DND-41 (cell line): ENCODE results near the gene SLC39A2.
A peak's percentile ranks its signal among the peaks of the same experiment; 100 is the strongest.

Experiments used
- ATAC-seq: fragments of 200-7000 bp; cut with Tn5 transposase; 3 replicates; pipeline ENCODE4 v1.9.1; 2021; ENCODE audit warnings: low read depth; ENCODE audit not compliant: insufficient read depth
- DNase-seq: peaks from one replicate; pipeline ENCODE4 v3.0.0-alpha.2; 2020
- H2AFZ ChIP-seq: 2 replicates; pipeline ENCODE4 v1.6.0; 2012; ENCODE audit warnings: low read depth, low read length
- H3K27ac ChIP-seq: 2 replicates; pipeline ENCODE4 v1.5.1; 2012; ENCODE audit warnings: low read length, inconsistent platforms
- H3K27me3 ChIP-seq: fragments of 200-600 bp; sonication (generic); 2 replicates; pipeline ENCODE4 v1.6.0; 2012; ENCODE audit warnings: low read length, mild to moderate bottlenecking, inconsistent platforms; ENCODE audit not compliant: insufficient read depth, poor library complexity
- H3K36me3 ChIP-seq: 2 replicates; pipeline ENCODE4 v1.5.1; 2012; ENCODE audit warnings: low read length, inconsistent platforms; ENCODE audit not compliant: insufficient read depth
- H3K4me1 ChIP-seq: 2 replicates; pipeline ENCODE4 v1.5.1; 2012; ENCODE audit warnings: mild to moderate bottlenecking, low read length; ENCODE audit not compliant: insufficient read depth
- H3K4me2 ChIP-seq: 2 replicates; pipeline ENCODE4 v1.6.0; 2012; ENCODE audit warnings: mild to moderate bottlenecking, moderate library complexity, low read length, inconsistent platforms; ENCODE audit not compliant: insufficient read depth
- H3K4me3 ChIP-seq, 2 experiments: fragments of 200-600 bp in 1 of 2; shearing (Covaris generic) in 1 of 2; 2 replicates each; pipeline ENCODE4 v1.5.1; 2012 to 2016; ENCODE audit warnings: inconsistent platforms in 2 of 2, low read length in 2 of 2, mild to moderate bottlenecking in 2 of 2, low read depth in 1 of 2, moderate library complexity in 1 of 2
- H3K79me2 ChIP-seq: 2 replicates; pipeline ENCODE4 v1.6.0; 2012; ENCODE audit warnings: low read length, inconsistent platforms; ENCODE audit not compliant: insufficient read depth
- H3K9ac ChIP-seq: 2 replicates; pipeline ENCODE4 v1.6.0; 2012; ENCODE audit warnings: low read depth, mild to moderate bottlenecking, inconsistent platforms, low read length, moderate library complexity
- H3K9me3 ChIP-seq: 2 replicates; pipeline ENCODE4 v1.5.1; 2012; ENCODE audit warnings: low read length, moderate library complexity, mild to moderate bottlenecking, inconsistent platforms; ENCODE audit not compliant: insufficient read depth, severe bottlenecking
- H4K20me1 ChIP-seq: 2 replicates; pipeline ENCODE4 v1.6.0; 2012; ENCODE audit warnings: low read length; ENCODE audit not compliant: insufficient read depth
- CTCF ChIP-seq: IDR thresholded peaks from 2 replicates; pipeline ENCODE4 v1.5.1; 2012; ENCODE audit warnings: borderline replicate concordance, low read length, moderate library complexity, mild to moderate bottlenecking; ENCODE audit not compliant: poor library complexity, severe bottlenecking; ENCODE audit errors: extremely low read depth
- EZH2 ChIP-seq: IDR thresholded peaks from 3 replicates; pipeline ENCODE4 v1.6.1; 2012; ENCODE audit warnings: borderline replicate concordance, low read depth, mild to moderate bottlenecking, moderate library complexity, low read length, inconsistent platforms; ENCODE audit not compliant: severe bottlenecking

SLC39A2 gene

GRCh38 chr14:21023174-21023573, 24.1 kb downstream of the SLC39A2 start:
- no peaks in the 10 kb centered on the region for H4K20me1 ChIP-seq
- no peak overlapping the region for H3K4me3 ChIP-seq
- H3K27ac ChIP-seq = no peak overlapping the region
- no peaks in the 10 kb centered on the region for H3K27me3 ChIP-seq
- H2AFZ ChIP-seq = no peak overlapping the region
- DNase-seq (no peak), ATAC-seq (no peak)
- no peak overlapping the region for H3K9ac ChIP-seq
- peaks cover 17% of the 10 kb centered on the region for H3K4me1 ChIP-seq
- no peaks in the 10 kb centered on the region for H3K36me3 ChIP-seq
- no peaks in the 10 kb centered on the region for H3K79me2 ChIP-seq
- H3K4me2 ChIP-seq = no peak overlapping the region
- H3K9me3 ChIP-seq = no peaks in the 10 kb centered on the region
- TF ChIP-seq CTCF = no peak

- H3K36me3 ChIP-seq = no peaks in the 10 kb centered on the region
- H2AFZ ChIP-seq = peak overlapping the region; percentile 77
- H3K27ac ChIP-seq = no peak overlapping the region
- ATAC-seq = no peak
- peak overlapping the region; percentile 98 for H3K4me2 ChIP-seq
- TF ChIP-seq CTCF = no peak
- no peak for TF ChIP-seq EZH2
- H3K4me3 ChIP-seq = peak overlapping the region; percentile 9 to 66; a peak in 2 of 4 replicates
- H3K9me3 ChIP-seq = no peaks in the 10 kb centered on the region
- peaks cover 17% of the 10 kb centered on the region for H3K4me1 ChIP-seq
- no peaks in the 10 kb centered on the region for H4K20me1 ChIP-seq
- DNase-seq = no peak
- no peaks in the 10 kb centered on the region for H3K79me2 ChIP-seq
- H3K9ac ChIP-seq = peak overlapping the region; percentile 61
- H3K27me3 ChIP-seq = no peaks in the 10 kb centered on the region
Measured at GRCh38 chr14:21023817-21024584, 24.9 kb downstream of the SLC39A2 start.

- peak within 1 kb of the TSS; percentile 98 for H3K4me2 ChIP-seq
- TF ChIP-seq CTCF (no peak), EZH2 (no peak)
- H3K36me3 ChIP-seq = no peaks in the 10 kb centered on the region
- H3K4me1 ChIP-seq = peaks cover 17% of the 10 kb centered on the region
- DNase-seq = peak; percentile 82
- H3K9me3 ChIP-seq = no peaks in the 10 kb centered on the region
- H2AFZ ChIP-seq = peak within 1 kb of the TSS; percentile 91
- H3K27ac ChIP-seq = peak within 1 kb of the TSS; percentile 50
- H3K4me3 ChIP-seq = peak within 1 kb of the TSS; percentile 9 to 69; a peak in 3 of 4 replicates
- H3K27me3 ChIP-seq = no peaks in the 10 kb centered on the region
- H4K20me1 ChIP-seq = no peaks in the 10 kb centered on the region
- no peaks in the 10 kb centered on the region for H3K79me2 ChIP-seq
- ATAC-seq = peak; percentile 95
- H3K9ac ChIP-seq = peak within 1 kb of the TSS; percentile 61
Measured at GRCh38 chr14:21024585-21025370, 25.7 kb downstream of the SLC39A2 start, which contains the start of gene NDRG2. TSS of gene NDRG2 (minus strand) at chr14:21025061. CDS start at chr14:21023315, 1,746 bp downstream.
